ENCODE measurements around the gene STEAP4.

DNA sequence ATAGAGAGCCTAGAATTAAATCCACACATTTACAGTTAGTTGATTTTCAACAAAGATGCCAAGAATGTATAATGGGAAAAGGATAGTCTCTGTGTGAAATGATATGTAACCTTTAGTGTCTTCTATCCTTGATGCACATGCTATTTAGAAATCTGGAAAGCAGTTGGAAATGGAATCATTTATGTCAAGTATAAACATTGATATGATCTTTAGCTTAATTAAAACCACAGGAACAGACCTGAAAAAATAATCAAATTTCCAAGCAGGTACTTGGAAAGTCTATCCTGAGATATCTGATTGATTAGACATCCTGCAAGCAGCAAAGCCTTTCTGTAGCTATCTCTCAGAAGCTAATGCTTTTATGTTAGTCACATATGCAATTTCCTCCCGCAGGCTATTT is 62.4 kb downstream of the STEAP4 start:
- TF ChIP-seq POLR2AphosphoS5 (IDR thresholded peaks at IDR 0.05; ENCODE audit: borderline replicate concordance, low read depth, low read length): no peak
- no peak for TF ChIP-seq EZH2 (IDR thresholded peaks at IDR 0.05)

All from SK-N-MC (cell line).